IPS-15b (cell line): ENCODE data around the gene RAB37.
A peak's percentile ranks its signal among the peaks of the same experiment; 100 is the strongest.

Experiments used
- H3K27me3 ChIP-seq: one replicate; pipeline ENCODE4 v1.6.1; 2013; ENCODE audit warnings: low read length; ENCODE audit not compliant: control insufficient read depth, insufficient read depth
- H3K36me3 ChIP-seq: one replicate; pipeline ENCODE4 v1.6.1; 2013; ENCODE audit warnings: low read length; ENCODE audit not compliant: control insufficient read depth, insufficient read depth
- H3K4me1 ChIP-seq: one replicate; pipeline ENCODE4 v1.6.1; 2013; ENCODE audit warnings: mild to moderate bottlenecking, low read length; ENCODE audit not compliant: control insufficient read depth, insufficient read depth
- H3K4me3 ChIP-seq: one replicate; pipeline ENCODE4 v1.5.1; 2013; ENCODE audit warnings: low read depth, low read length
- H3K9ac ChIP-seq: one replicate; pipeline ENCODE4 v1.6.1; 2013; ENCODE audit warnings: low read depth, mild to moderate bottlenecking, low read length
- H3K9me3 ChIP-seq: one replicate; pipeline ENCODE4 v1.6.1; 2013; ENCODE audit warnings: mild to moderate bottlenecking, low read length; ENCODE audit not compliant: control insufficient read depth, insufficient read depth

The RAB37 gene

GRCh38 chr17:74769266-74769855, 32.3 kb downstream of the RAB37 start:
- Histone ChIP-seq H3K4me1 (no peaks in the 10 kb centered on the region), H3K4me3 (no peak overlapping the region), H3K27me3 (no peaks in the 10 kb centered on the region), H3K9ac (no peak overlapping the region), H3K36me3 (peaks cover 44% of the 10 kb centered on the region), H3K9me3 (no peaks in the 10 kb centered on the region)

- peaks cover 44% of the 10 kb centered on the region for H3K36me3 ChIP-seq
Observed at GRCh38 chr17:74769856-74770497, 32.9 kb downstream of the RAB37 start.

GRCh38 chr17:74770498-74771318, 33.7 kb downstream of the RAB37 start:
- H3K4me3 ChIP-seq = no peak overlapping the region
- H3K27me3 ChIP-seq = no peaks in the 10 kb centered on the region
- no peaks in the 10 kb centered on the region for H3K9me3 ChIP-seq
- no peaks in the 10 kb centered on the region for H3K4me1 ChIP-seq
- H3K9ac ChIP-seq = no peak overlapping the region
- peaks cover 42% of the 10 kb centered on the region for H3K36me3 ChIP-seq

More at GRCh38 chr17:74769856-74770497, 32.9 kb downstream of the RAB37 start:
- no peak overlapping the region for H3K4me3 ChIP-seq
- H3K27me3 ChIP-seq = no peaks in the 10 kb centered on the region
- no peak overlapping the region for H3K9ac ChIP-seq
- H3K9me3 ChIP-seq = no peaks in the 10 kb centered on the region
- H3K4me1 ChIP-seq = no peaks in the 10 kb centered on the region

DNA sequence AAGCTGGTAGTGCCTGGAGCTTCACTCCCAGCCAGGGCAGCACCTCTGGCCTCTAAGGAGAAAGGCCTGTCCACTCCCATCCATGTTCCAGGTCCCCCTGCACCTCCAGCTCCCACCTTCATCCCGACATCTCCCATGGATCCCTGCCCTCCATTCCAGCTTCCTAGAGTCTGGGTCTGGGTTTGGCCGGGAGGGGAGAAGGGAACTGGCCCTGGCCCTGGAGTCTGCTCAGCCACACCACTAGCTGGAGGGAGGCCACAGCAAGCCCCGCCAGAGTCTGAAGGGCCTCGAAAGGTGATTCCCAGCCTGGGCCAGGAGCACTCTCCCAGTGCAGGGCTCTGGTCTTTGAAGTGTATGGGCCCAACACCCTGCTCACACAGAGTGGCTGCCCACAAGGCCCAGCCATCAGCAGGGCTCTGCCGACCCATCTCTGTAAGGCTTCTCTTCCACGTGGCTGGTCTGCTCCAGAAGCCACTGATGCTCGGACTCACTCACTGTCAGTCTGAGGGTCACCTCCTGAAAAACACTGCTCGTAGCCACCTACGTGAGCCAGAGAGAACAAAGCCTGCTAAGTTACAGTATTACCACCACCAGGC, 34.4 kb downstream of the RAB37 start:
- Histone ChIP-seq H3K9me3 (no peaks in the 10 kb centered on the region), H3K4me1 (no peaks in the 10 kb centered on the region), H3K9ac (no peak overlapping the region), H3K36me3 (peaks cover 40% of the 10 kb centered on the region), H3K4me3 (no peak overlapping the region), H3K27me3 (no peaks in the 10 kb centered on the region)

DNA sequence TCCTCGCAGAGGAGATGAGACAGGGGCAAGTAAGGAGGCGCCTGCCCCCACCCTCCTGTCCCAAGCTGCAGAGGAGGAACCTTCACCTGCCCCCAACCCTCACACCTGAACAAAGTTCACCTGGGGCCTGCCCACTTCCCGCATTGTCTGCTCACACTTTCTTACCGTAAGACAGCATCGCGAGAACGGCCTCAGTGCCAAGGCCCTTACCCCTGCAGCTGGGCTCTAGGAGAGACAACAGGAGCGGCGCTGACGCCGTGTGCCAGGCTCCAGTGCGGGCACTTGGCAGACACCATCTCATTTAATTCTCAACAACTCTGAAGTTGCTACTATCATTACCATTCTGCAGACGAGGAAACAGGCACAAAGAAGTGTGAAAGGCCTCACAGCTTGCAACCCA, 35.0 kb downstream of the RAB37 start:
- Histone ChIP-seq H3K4me3 (no peak overlapping the region), H3K9me3 (no peaks in the 10 kb centered on the region), H3K9ac (no peak overlapping the region), H3K36me3 (peaks cover 40% of the 10 kb centered on the region), H3K27me3 (no peaks in the 10 kb centered on the region), H3K4me1 (no peaks in the 10 kb centered on the region)

- H3K9me3 ChIP-seq = no peaks in the 10 kb centered on the region
- no peaks in the 10 kb centered on the region for H3K27me3 ChIP-seq
- peaks cover 43% of the 10 kb centered on the region for H3K36me3 ChIP-seq
- no peak overlapping the region for H3K9ac ChIP-seq
- H3K4me3 ChIP-seq = no peak overlapping the region
- H3K4me1 ChIP-seq = no peaks in the 10 kb centered on the region
Observed at GRCh38 chr17:74773414-74773813, 36.4 kb downstream of the RAB37 start.

DNA sequence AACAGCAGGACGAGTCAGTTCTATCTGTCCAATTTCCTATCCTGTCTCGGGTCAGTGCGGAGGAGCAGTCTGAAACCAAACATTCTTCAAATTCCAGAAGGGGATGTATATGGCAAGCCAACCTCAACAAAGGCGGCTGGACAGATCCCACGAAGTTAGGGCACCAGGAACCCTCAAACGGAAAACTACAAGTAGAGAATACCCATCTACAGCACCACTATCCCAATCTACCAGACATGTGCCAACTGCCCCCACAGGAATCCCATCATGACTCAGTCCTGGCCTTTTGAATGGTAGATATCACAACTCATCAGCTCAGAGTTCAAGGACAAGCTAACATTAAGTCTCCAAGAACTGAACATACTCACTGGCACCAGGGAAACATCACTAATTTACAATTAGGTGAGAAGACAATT, 36.8 kb downstream of the RAB37 start:
- H3K4me1 ChIP-seq = no peaks in the 10 kb centered on the region
- no peak overlapping the region for H3K9ac ChIP-seq
- H3K4me3 ChIP-seq = no peak overlapping the region
- no peaks in the 10 kb centered on the region for H3K27me3 ChIP-seq
- H3K9me3 ChIP-seq = no peaks in the 10 kb centered on the region
- peaks cover 39% of the 10 kb centered on the region for H3K36me3 ChIP-seq

DNA sequence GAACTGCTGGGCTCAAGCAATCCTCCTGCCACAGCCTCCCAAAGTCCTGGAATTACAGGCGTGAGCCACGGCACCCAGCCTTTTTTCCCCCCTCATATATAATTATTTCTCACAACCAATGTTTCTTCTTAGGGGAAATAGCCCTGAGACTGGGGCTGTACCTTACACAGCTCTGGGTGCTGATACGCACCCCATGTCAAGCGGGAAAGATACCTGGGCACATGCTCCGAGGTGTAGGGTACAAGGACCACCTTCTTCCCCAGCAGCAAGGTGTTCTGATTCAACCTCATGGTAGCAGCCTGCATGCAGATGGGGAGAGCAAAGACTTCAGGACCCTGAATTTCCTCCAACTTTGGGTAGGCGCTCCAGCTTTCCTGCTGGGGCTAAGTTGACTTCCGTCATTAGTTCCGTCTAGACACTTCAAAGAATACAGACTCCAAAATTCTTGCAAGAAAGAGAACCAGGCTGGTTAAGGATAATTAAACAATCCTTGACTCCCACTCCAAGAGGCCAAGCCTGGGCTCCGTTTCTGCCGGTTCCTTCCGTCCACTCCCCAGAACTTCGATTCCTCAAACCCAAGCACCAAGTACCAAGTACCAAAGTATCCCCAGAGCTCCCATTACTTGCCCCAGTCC, 38.5 kb downstream of the RAB37 start:
- Histone ChIP-seq H3K9me3 (no peaks in the 10 kb centered on the region), H3K4me1 (no peaks in the 10 kb centered on the region), H3K9ac (peak overlapping the region; percentile 82), H3K27me3 (no peaks in the 10 kb centered on the region), H3K4me3 (peak overlapping the region; percentile 93), H3K36me3 (peaks cover 33% of the 10 kb centered on the region)

DNA sequence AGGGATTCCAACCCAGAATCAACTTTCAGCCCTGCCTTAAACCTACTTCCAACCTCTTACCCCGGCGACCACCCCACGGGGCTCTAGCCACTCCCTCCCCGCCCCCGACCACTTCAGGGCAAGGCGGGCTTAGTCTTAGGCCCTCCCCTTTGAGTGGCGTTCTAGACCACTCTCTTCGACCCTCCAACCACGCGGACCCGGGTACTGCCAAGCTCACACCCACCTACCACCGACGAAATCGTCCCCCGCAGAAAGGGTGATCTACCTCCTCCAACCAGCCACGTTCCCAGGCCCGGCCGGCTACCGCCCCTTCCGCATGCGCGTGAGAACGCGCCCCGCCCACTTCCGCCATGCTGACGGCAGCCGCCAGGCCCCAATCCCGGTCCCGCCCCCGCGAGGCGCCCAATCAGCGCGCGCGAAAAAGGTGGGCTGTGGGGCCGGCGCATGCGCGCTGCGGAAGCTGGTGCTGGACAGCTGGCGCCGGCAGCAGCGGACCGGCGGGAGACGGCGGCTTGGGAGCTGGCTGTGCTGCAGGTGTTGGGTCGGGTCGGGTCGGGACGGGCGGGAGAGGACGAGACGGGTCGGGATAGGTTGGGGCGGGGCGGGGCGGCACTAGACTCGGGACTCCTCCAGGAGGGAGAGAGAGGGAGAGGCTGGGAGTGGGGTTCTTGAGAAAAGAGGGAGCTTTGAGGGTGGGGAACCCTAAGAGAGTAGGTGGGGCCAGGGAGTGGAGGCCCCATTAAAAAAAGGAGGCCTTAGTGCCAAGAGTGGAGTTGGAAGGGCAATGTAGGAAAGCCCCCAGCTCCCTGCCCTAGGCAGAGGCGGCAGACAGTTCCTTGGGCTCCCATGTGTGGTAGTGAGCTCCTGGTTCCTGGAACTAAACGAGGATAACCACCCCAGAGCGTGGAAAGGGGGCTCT, 39.2 kb downstream of the RAB37 start, which contains the start of gene NAT9:
TSS of gene NAT9 (minus strand) at position 302 of the 919 bp plus-strand sequence. CDS start 647 bp downstream, outside the sequence.
- Histone ChIP-seq H3K9me3 (no peaks in the 10 kb centered on the region), H3K36me3 (peaks cover 28% of the 10 kb centered on the region), H3K27me3 (no peaks in the 10 kb centered on the region), H3K4me3 (peak within 1 kb of the TSS; percentile 93), H3K4me1 (no peaks in the 10 kb centered on the region), H3K9ac (peak within 1 kb of the TSS; percentile 83)

- no peaks in the 10 kb centered on the region for H3K4me1 ChIP-seq
- no peaks in the 10 kb centered on the region for H3K9me3 ChIP-seq
- H3K9ac ChIP-seq = peak overlapping the region; percentile 83
- peaks cover 24% of the 10 kb centered on the region for H3K36me3 ChIP-seq
- peak overlapping the region; percentile 90 for H3K4me3 ChIP-seq
- H3K27me3 ChIP-seq = no peaks in the 10 kb centered on the region
Observed at GRCh38 chr17:74776990-74777389, 39.9 kb downstream of the RAB37 start.
